Endothelial cell of umbilical vein (primary cell): ENCODE data around the gene STPG3. TPM values are rescaled to one million over a fixed set of nuclear protein-coding genes. Genes with fewer than 3 reads are reported as not detected.

Source experiments
- BruUV-seq: library from RNA; stranded (reverse); fragments of 400-500 nt; replicated peaks from 2 replicates; lab custom pipeline; 2021; lab: Mats Ljungman, UMichigan
- CTCF ChIA-PET: fragments of 300-600, 350-600 bp; sonication (Branson Sonifier 250); formaldehyde crosslinking; loops from one replicate; lab custom pipeline; 2021; ENCODE audit warnings: antibody characterized with exemption, inconsistent platforms; lab: Charles Lee
- POLR2A ChIA-PET: fragments of 300-600, 350-600 bp; sonication (Branson Sonifier 250); formaldehyde crosslinking; loops from one replicate; lab custom pipeline; 2021; ENCODE audit warnings: antibody characterized with exemption, inconsistent platforms; lab: Charles Lee
- DNase-seq: peaks from one replicate; pipeline ENCODE4 v3.0.0-alpha.2; 2011; ENCODE audit warnings: low read depth, low spot score
- FAIRE-seq: peaks from 2 replicates; lab custom pipeline; 2011; peaks lifted over from hg19 to GRCh38; lab: Jason Lieb, UNC
- H2AFZ ChIP-seq: 2 replicates; pipeline ENCODE4 v1.6.0; 2012; ENCODE audit warnings: low read depth, low read length, control low read depth, inconsistent platforms
- H3K27ac ChIP-seq: 2 replicates; pipeline ENCODE4 v1.5.1; 2011; ENCODE audit warnings: low read depth, mild to moderate bottlenecking, control low read depth, low read length, moderate library complexity; ENCODE audit not compliant: insufficient read depth
- H3K27me3 ChIP-seq, 2 experiments: 2 replicates each; pipeline versions ENCODE4 v1.6.0 to v1.6.1; 2011; ENCODE audit warnings: low read length in 2 of 2, mixed read lengths in 1 of 2; ENCODE audit not compliant: control insufficient read depth in 2 of 2, insufficient read depth in 2 of 2
- H3K36me3 ChIP-seq, 2 experiments: 2 replicates in 1 of 2; 3 replicates in 1 of 2; pipeline ENCODE4 v1.5.1; 2011; ENCODE audit warnings: low read length in 2 of 2, mild to moderate bottlenecking in 1 of 2, moderate library complexity in 1 of 2; ENCODE audit not compliant: control insufficient read depth in 2 of 2, insufficient read depth in 2 of 2; ENCODE audit errors: extremely low read depth in 1 of 2
- H3K4me1 ChIP-seq: 3 replicates; pipeline ENCODE4 v1.5.1; 2011; ENCODE audit warnings: mild to moderate bottlenecking, low read length; ENCODE audit not compliant: control insufficient read depth, insufficient read depth; ENCODE audit errors: extremely low read depth
- H3K4me2 ChIP-seq: 2 replicates; pipeline ENCODE4 v1.6.1; 2011; ENCODE audit warnings: low read length, control low read depth, mixed read lengths; ENCODE audit not compliant: insufficient read depth
- H3K4me3 ChIP-seq, 3 experiments: fragments of 200-600 bp in 1 of 3; sonication (generic), shearing (Covaris generic) in 1 of 3; replicated peaks in 1 of 3; 2 replicates each; pipeline ENCODE4 v1.5.1; 2011 to 2016; ENCODE audit warnings: control low read depth in 3 of 3, low read length in 3 of 3, mild to moderate bottlenecking in 2 of 3, inconsistent platforms in 1 of 3, low read depth in 1 of 3, moderate library complexity in 1 of 3; ENCODE audit not compliant: insufficient read depth in 1 of 3
- H3K79me2 ChIP-seq: 2 replicates; pipeline ENCODE4 v1.6.0; 2012; ENCODE audit warnings: low read length, inconsistent platforms; ENCODE audit not compliant: control insufficient read depth, insufficient read depth
- H3K9ac ChIP-seq: replicated peaks from 2 replicates; pipeline ENCODE3; 2011; ENCODE audit warnings: low read length, control low read depth; ENCODE audit not compliant: insufficient read depth; ENCODE audit errors: extremely low read depth
- H3K9me1 ChIP-seq: replicated peaks from 3 replicates; pipeline ENCODE4 v1.6.0; 2011; ENCODE audit warnings: mild to moderate bottlenecking, low read length; ENCODE audit not compliant: control insufficient read depth, insufficient read depth; ENCODE audit errors: extremely low read depth
- H3K9me3 ChIP-seq: replicated peaks from 2 replicates; pipeline ENCODE4 v1.5.1; 2012; ENCODE audit warnings: low read length, inconsistent platforms; ENCODE audit not compliant: control insufficient read depth, insufficient read depth
- H4K20me1 ChIP-seq: replicated peaks from 2 replicates; pipeline ENCODE3; 2011; ENCODE audit warnings: mild to moderate bottlenecking, low read length; ENCODE audit not compliant: control insufficient read depth, insufficient read depth; ENCODE audit errors: extremely low read depth
- EZH2 ChIP-seq: IDR thresholded peaks from 2 replicates; pipeline ENCODE4 v1.6.1; 2012; ENCODE audit warnings: borderline replicate concordance, low read depth, mild to moderate bottlenecking, moderate library complexity, low read length, inconsistent platforms; ENCODE audit not compliant: severe bottlenecking
- FOS ChIP-seq: IDR thresholded peaks from 2 replicates; pipeline ENCODE4 v1.6.1; 2011; ENCODE audit warnings: mild to moderate bottlenecking, low read length, moderate library complexity, borderline replicate concordance; ENCODE audit not compliant: insufficient read depth
- GATA2 ChIP-seq: IDR thresholded peaks from 2 replicates; pipeline ENCODE4 v1.7.0; 2011; ENCODE audit warnings: low read depth, mild to moderate bottlenecking, moderate library complexity, mixed read lengths, low read length; ENCODE audit not compliant: insufficient read length, insufficient read depth
- JUN ChIP-seq: IDR thresholded peaks from 2 replicates; pipeline ENCODE4 v1.6.1; 2011; ENCODE audit warnings: borderline replicate concordance, low read depth; ENCODE audit not compliant: insufficient read length, insufficient read depth
- MYC ChIP-seq: IDR thresholded peaks from one replicate; pipeline ENCODE4 v1.6.1; 2011; ENCODE audit warnings: mild to moderate bottlenecking, low read depth, low read length
- POLR2A ChIP-seq: IDR thresholded peaks from 2 replicates; pipeline ENCODE4 v1.6.1; 2012; ENCODE audit warnings: low read depth, mild to moderate bottlenecking, control low read depth, low read length
- POLR2AphosphoS5 ChIP-seq: IDR thresholded peaks from 2 replicates; pipeline ENCODE4 v1.6.1; 2012; ENCODE audit warnings: low read depth, mild to moderate bottlenecking, control low read depth, low read length, moderate library complexity; ENCODE audit not compliant: insufficient read depth
- dilution Hi-C: fragments of 300-500 bp; cut with MboI; formaldehyde crosslinking; loops from one replicate; pipeline ENCODE4 v1.15.0; 2019; ENCODE audit warnings: low sequenced_read_pairs; ENCODE audit not compliant: extremely low pct_ligation_motif_present
- intact Hi-C: fragments of 100-400 bp; cut with micrococcal nuclease; formaldehyde crosslinking; loops from one replicate; pipeline ENCODE4 v1.10.0; 2022
- polyA plus RNA-seq, 4 experiments: library from polyadenylated mRNA; depleted of rRNA in 3 of 4; stranded (reverse) in 3 of 4; unstranded in 1 of 4; fragments of >200 nt; gene quantifications; 2 replicates each; pipeline versions ENCODE4 v1.2.1 to v1.2.3, GENCODE V29; 2011 to 2012; ENCODE audit warnings: missing spikeins in 1 of 4
- total RNA-seq: library from RNA; stranded (reverse); gene quantifications from 2 replicates; pipeline ENCODE4 v1.2.3, GENCODE V29; 2021
- TF ChIP-seq, protein P1 (sequence below), 2 donors: IDR thresholded peaks; 1 replicate in 1 of 2; 2 replicates in 1 of 2; pipeline ENCODE4 v1.5.1; 2011; ENCODE audit warnings: low read length in 2 of 2, mild to moderate bottlenecking in 2 of 2, moderate library complexity in 2 of 2, control low read depth in 1 of 2, inconsistent platforms in 1 of 2, low read depth in 1 of 2; ENCODE audit not compliant: insufficient read depth in 1 of 2; ENCODE audit errors: extremely low read depth in 1 of 2
- TF ChIP-seq, protein P2 (sequence below): IDR thresholded peaks from 2 replicates; pipeline ENCODE4 v1.6.1; 2011; ENCODE audit not compliant: insufficient read depth, insufficient read length

STPG3 gene
- total and polyA plus RNA-seq, 2 donors (not counting 3 experiments of a cell fraction or from before 2014, with no cell fraction given) = not detected

DNA sequence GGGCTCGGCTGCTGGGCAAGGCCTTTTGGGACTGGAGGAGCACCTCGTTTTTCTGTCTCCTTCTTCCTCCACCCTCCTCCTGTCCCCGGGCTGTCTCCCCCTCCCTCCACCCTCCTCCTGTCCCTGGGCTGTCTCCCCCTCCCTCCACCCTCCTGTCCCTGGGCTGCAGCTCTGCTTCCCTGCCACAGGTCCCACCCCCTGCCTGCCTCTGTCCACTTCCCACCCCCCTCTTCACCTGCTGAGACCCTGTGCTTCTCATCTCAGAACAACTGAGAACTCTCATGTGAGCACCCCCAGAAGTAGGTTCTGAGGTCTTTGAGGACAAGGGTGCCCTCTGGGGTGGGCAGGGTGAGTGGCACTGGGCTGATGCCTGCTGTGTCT is 20.6 kb downstream of the STPG3 start:
- intact Hi-C loops (no loop called here), dilution Hi-C loops (no loop called here)
- Histone ChIP-seq H3K9me3 (no peaks in the 10 kb centered on the region), H3K4me1 (peaks cover 28% of the 10 kb centered on the region), H3K79me2 (no peaks in the 10 kb centered on the region), H3K36me3 (peaks cover 0 to 26% of the 10 kb centered on the region in 2 experiments), H2AFZ (no peak overlapping the region), H3K27me3 (no peaks in the 10 kb centered on the region), H4K20me1 (no peaks in the 10 kb centered on the region), H3K27ac (no peak overlapping the region), H3K9ac (no peak overlapping the region), H3K4me2 (no peak overlapping the region), H3K9me1 (no peaks in the 10 kb centered on the region), H3K4me3 (no peak overlapping the region)
- ChIA-PET CTCF (no interaction called here), POLR2A (no interaction called here)
- no peak for DNase-seq
- FAIRE-seq = no peak
- TF ChIP-seq, protein P1, sequence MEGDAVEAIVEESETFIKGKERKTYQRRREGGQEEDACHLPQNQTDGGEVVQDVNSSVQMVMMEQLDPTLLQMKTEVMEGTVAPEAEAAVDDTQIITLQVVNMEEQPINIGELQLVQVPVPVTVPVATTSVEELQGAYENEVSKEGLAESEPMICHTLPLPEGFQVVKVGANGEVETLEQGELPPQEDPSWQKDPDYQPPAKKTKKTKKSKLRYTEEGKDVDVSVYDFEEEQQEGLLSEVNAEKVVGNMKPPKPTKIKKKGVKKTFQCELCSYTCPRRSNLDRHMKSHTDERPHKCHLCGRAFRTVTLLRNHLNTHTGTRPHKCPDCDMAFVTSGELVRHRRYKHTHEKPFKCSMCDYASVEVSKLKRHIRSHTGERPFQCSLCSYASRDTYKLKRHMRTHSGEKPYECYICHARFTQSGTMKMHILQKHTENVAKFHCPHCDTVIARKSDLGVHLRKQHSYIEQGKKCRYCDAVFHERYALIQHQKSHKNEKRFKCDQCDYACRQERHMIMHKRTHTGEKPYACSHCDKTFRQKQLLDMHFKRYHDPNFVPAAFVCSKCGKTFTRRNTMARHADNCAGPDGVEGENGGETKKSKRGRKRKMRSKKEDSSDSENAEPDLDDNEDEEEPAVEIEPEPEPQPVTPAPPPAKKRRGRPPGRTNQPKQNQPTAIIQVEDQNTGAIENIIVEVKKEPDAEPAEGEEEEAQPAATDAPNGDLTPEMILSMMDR (IDR thresholded peaks at IDR 0.05; ENCODE audit: extremely low read depth in 1 of 2, insufficient read depth in 1 of 2, low read depth in 1 of 2, low read length in 2 of 2) = no peak
- TF ChIP-seq, protein P2, sequence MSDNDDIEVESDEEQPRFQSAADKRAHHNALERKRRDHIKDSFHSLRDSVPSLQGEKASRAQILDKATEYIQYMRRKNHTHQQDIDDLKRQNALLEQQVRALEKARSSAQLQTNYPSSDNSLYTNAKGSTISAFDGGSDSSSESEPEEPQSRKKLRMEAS = no peak
- no peak for TF ChIP-seq FOS
- no peak for TF ChIP-seq JUN
- no peak for TF ChIP-seq MYC
- no peak for TF ChIP-seq POLR2AphosphoS5
- no peak for TF ChIP-seq GATA2
- TF ChIP-seq POLR2A = no peak
- no peak for TF ChIP-seq EZH2
- BruUV-seq = no TSS peak
